Heart left ventricle (tissue), 16 donors: ENCODE data around the gene ATP6V0E2. TPM values are rescaled to one million over a fixed set of nuclear protein-coding genes. Genes with fewer than 3 reads are reported as not detected.

Experiments
- ATAC-seq, 4 donors: fragments of 200-7000 bp; cut with Tn5 transposase; one replicate each; pipeline ENCODE4 v1.9.1; 2020 to 2022; ENCODE audit warnings: moderate library complexity in 4 of 4, mild to moderate bottlenecking in 3 of 4, moderate number of reproducible peaks in 1 of 4
- DNase-seq, 5 donors: peaks; one replicate each; pipeline ENCODE4 v3.0.0-alpha.2; 2020
- H3K27ac ChIP-seq, 12 donors: fragments of 200-600 bp; sonication (generic) in 4 of 12; one replicate each; pipeline versions ENCODE4 v1.5.0 to v1.8.0; 2016 to 2022; ENCODE audit warnings: mild to moderate bottlenecking in 2 of 12
- H3K27me3 ChIP-seq, 9 donors: fragments of 200-600 bp; sonication (generic) in 2 of 9; one replicate each; pipeline versions ENCODE4 v1.5.1 to v1.8.0; 2016 to 2022; ENCODE audit warnings: mild to moderate bottlenecking in 3 of 9
- H3K36me3 ChIP-seq, 9 donors: fragments of 200-600 bp; sonication (generic) in 2 of 9; one replicate each; pipeline versions ENCODE4 v1.5.0 to v1.8.0; 2018 to 2022; ENCODE audit warnings: mild to moderate bottlenecking in 2 of 9
- H3K4me1 ChIP-seq, 12 donors: fragments of 200-600 bp; sonication (generic) in 4 of 12; one replicate each; pipeline versions ENCODE4 v1.5.0 to v1.8.0; 2016 to 2022; ENCODE audit warnings: mild to moderate bottlenecking in 3 of 12
- H3K4me3 ChIP-seq, 12 donors: fragments of 200-600 bp; sonication (generic) in 4 of 12; one replicate each; pipeline versions ENCODE4 v1.5.0 to v1.8.0; 2017 to 2022; ENCODE audit warnings: mild to moderate bottlenecking in 9 of 12, moderate library complexity in 4 of 12
- H3K9me3 ChIP-seq, 12 donors: fragments of 200-600 bp; sonication (generic) in 4 of 12; one replicate each; pipeline versions ENCODE4 v1.5.0 to v1.8.0; 2016 to 2022; ENCODE audit warnings: mild to moderate bottlenecking in 1 of 12
- POLR2A ChIP-seq, 2 donors: fragments of 450-650 bp; IDR thresholded peaks; one replicate each; pipeline ENCODE4 v1.6.1; 2017; ENCODE audit warnings: antibody characterized with exemption in 2 of 2, mild to moderate bottlenecking in 2 of 2, moderate library complexity in 2 of 2
- WGBS, 4 donors: extraction: QIAGEN DNeasy Blood & Tissue Kit in 2 of 4; methylation state at CpG; one replicate each; pipeline versions ENCODE4 v1.1.5 to v1.1.7; 2013 to 2018; 5-methylcytosine and 5-hydroxymethylcytosine counted together
- intact Hi-C, 10 donors: fragments of 100-400 bp; cut with DNase I; formaldehyde crosslinking; loops; one replicate each; pipeline versions ENCODE4 v1.11.1 to v1.14.2; 2022
- polyA plus RNA-seq, 2 donors: library from polyadenylated mRNA; stranded (reverse); fragments of 200-250 nt; gene quantifications; one replicate each; pipeline ENCODE4 v1.2.3, GENCODE V29; 2013
- total RNA-seq, 9 donors: library from RNA; depleted of rRNA in 2 of 9; stranded (reverse); fragments of >200 nt in 2 of 9; fragmentation: NEBNext Ultra II Directional in 3 of 9; extraction: Animal tissue kit (Norgen Biotek cat#: 25700) in 3 of 9; gene quantifications; one replicate each; pipeline versions ENCODE4 v1.1.0 to v1.2.4, GENCODE V29; 2016 to 2023
- TF ChIP-seq, protein P1 (sequence below), 12 donors: fragments of 200-600 bp; sonication (generic) in 4 of 12; IDR thresholded peaks; one replicate each; pipeline versions ENCODE4 v1.5.0 to v1.8.0; 2018 to 2022; ENCODE audit warnings: antibody characterized with exemption in 12 of 12, mild to moderate bottlenecking in 5 of 12
- donor health status: ischemic (EF 13 %, LVEDD 7.1; RV severe dilation, severe dysfunction).
- donor health status: healthy with polysubstance abuse.
- donor health status: DM: no; HTN: yes; CAD: no.
- donor health status: DM: no; HTN: no; CAD: no.
- donor health status: ischemic (EF 25% LVEDD 6.9; RV normal size, moderate dysfunction).
- donor health status: ischemic (EF 25% LVEDD 5.7; RV mildly dilated, moderate dysfunction).
- donor health status: healthy.
- donor health status: DM: yes; HTN: yes; CAD: no.
- donor health status: ischemic (EF 35%, LVEDD 5.7; RV mildly dilated, moderate dysfunction).
- donor health status: nonischemic (EF 11% LVEDD 7.7; RV severe dilation, severe dysfunction).
- donor health status: DM: yes; HTN: yes; CAD: no.
- donor health status: PGD.
- donor health status: ischemic (EF 29% LVEDD 5.4; RV normal size, mild dysfunction).
- donor health status: nonischemic (EF 23%, LVEDD 6.1; RV moderate dilation, normal function).

Gene ATP6V0E2
- total and polyA plus RNA-seq, 11 donors, result 39.0 to 137 (median 92.2) TPM

DNA sequence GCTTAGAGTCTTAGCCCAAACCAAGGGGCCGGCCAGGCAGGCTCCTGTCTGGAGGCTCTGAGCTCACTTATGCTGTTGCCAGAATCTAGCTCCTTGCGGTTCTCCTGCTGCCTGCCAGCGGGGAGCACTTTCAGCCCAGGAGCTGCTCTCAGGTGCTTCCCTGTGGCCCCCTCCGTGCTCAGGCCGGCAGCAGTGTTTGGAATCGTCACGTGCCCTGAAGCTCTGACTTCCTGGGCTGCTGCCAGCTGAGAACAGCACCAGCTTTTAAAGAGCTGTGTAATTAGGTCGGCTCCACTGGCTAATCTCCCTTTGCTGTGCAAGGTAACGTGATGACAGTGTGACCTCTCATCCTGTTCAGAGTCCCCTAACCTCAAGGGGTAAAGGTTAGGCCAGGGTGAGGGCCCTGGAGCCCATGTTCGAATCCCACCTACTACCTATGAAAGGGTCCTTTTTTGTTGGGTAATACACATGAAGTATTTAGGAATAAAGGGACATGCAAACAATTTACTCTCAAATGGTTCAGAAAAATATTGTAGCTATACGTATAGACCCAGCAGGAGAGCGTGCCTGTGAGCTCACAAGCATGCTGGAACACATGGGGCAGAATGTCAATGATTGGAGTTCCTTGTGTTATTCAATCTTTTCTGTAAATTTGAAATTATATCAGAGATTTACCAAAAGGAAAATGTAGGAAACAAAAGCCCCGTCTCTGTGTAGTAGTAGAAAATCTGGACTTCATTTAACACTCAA, 19.0 kb upstream of the ATP6V0E2 start:
- peak; percentile 78 to 90 (median 84) for ATAC-seq

DNA sequence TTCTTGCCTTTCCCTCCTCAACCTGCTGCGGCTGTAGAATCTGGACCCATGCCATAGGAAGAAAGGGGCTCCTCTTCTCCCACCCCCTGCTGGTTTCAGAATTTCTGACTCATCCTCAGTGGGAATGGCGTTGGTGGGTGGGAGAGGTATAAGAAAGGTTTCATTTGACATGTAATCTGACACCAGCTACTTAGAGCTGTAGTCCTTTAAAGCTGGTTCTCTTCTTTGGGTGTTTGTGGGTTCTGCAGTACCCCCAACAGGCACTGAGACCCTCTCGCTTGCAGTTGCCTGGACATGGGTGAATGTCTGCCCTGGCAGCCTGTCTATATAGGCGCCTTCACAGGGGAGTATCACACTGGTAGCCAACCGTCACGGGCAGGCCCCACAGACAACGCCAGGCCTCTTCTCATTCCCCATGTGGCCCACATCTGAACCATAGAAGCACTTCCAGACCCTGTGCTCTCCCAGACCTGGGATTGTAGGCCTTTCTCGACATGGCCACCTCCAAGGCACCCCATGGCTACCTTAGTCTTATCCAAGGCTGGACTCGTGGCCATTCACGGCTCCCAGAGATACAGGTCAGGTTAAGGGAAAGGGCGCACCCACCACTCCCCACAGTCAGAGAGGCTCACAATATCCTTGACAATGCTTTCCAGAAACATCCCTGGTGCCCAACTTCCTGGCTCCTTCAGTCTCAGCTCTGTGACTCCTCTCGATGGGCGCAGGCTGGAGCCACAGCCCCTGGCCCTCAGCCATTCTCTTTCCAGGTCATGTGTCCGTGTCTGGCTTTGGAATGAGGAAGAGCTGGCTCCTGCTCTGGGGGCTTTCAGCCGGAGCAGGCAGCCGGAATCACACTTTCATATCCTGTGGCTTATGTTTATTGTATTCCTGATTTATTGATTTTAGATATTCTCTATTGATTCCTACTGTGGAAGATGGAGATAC, 18.1 kb upstream of the ATP6V0E2 start:
- no peaks in the 10 kb centered on the region for H3K9me3 ChIP-seq
- no peaks in the 10 kb centered on the region for H3K27me3 ChIP-seq
- peaks cover 0 to 38% (median 22%) of the 10 kb centered on the region in 9 donors for H3K36me3 ChIP-seq
- H3K4me1 ChIP-seq, result peaks cover 0 to 21% (median 7%) of the 10 kb centered on the region in 12 donors
- DNase-seq, result no peak
- no peak overlapping the region for H3K4me3 ChIP-seq
- WGBS, 4 donors, result 65 to 70% (median 69%) methylated on average over 16 of the region's 16 CpGs
- peak overlapping the region in 6 of 12 donors; percentile 26 to 65 (median 48) for H3K27ac ChIP-seq
- intact Hi-C loops, result no loop called here
- peak in 3 of 4 donors; percentile 6 to 55 (median 51) for ATAC-seq
- TF ChIP-seq, protein P1, sequence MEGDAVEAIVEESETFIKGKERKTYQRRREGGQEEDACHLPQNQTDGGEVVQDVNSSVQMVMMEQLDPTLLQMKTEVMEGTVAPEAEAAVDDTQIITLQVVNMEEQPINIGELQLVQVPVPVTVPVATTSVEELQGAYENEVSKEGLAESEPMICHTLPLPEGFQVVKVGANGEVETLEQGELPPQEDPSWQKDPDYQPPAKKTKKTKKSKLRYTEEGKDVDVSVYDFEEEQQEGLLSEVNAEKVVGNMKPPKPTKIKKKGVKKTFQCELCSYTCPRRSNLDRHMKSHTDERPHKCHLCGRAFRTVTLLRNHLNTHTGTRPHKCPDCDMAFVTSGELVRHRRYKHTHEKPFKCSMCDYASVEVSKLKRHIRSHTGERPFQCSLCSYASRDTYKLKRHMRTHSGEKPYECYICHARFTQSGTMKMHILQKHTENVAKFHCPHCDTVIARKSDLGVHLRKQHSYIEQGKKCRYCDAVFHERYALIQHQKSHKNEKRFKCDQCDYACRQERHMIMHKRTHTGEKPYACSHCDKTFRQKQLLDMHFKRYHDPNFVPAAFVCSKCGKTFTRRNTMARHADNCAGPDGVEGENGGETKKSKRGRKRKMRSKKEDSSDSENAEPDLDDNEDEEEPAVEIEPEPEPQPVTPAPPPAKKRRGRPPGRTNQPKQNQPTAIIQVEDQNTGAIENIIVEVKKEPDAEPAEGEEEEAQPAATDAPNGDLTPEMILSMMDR (IDR thresholded peaks at IDR 0.05), result no peak
- TF ChIP-seq POLR2A (IDR thresholded peaks at IDR 0.05), result no peak

More for the DNA sequence above, 19.0 kb upstream of the ATP6V0E2 start:
- H3K4me1 ChIP-seq, result peaks cover 0 to 21% (median 7%) of the 10 kb centered on the region in 12 donors
- intact Hi-C loops, result no loop called here
- TF ChIP-seq, protein P1 (IDR thresholded peaks at IDR 0.05), result no peak
- TF ChIP-seq POLR2A (IDR thresholded peaks at IDR 0.05), result no peak
- DNase-seq, result peak in 4 of 5 donors; percentile 71 to 89 (median 76)
- H3K9me3 ChIP-seq, result no peaks in the 10 kb centered on the region
- WGBS, 4 donors, result 36 to 56% (median 46%) methylated on average over 8 to 13 of the region's 13 CpGs
- peaks cover 0 to 38% (median 17%) of the 10 kb centered on the region in 9 donors for H3K36me3 ChIP-seq
- peak overlapping the region in 9 of 12 donors; percentile 21 to 65 (median 39) for H3K27ac ChIP-seq
- no peaks in the 10 kb centered on the region for H3K27me3 ChIP-seq
- no peak overlapping the region for H3K4me3 ChIP-seq

DNA sequence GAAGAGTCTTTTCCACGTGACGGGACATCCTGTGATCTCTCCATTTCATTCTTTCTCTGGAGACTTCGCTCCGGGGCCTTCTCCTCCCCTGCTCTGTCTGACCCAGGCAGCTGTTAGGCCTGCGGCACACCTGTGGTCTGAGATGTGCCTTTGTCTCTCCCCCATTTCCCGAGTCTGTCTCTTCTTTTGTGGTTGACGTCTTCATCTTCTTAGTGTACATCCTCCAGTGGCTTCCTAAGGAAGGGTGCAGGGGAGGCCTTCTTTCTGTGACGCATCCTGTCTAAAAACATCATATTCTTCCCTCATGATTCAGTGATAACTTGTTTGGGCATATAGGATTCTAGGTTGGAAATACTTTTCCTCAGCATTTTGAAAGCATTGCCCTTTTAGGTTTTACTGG, 17.2 kb upstream of the ATP6V0E2 start:
- no peak overlapping the region for H3K27ac ChIP-seq
- DNase-seq (no peak), ATAC-seq (no peak)
- H3K36me3 ChIP-seq, result peaks cover 0 to 46% (median 32%) of the 10 kb centered on the region in 9 donors
- H3K27me3 ChIP-seq, result no peaks in the 10 kb centered on the region
- intact Hi-C loops, result no loop called here
- TF ChIP-seq POLR2A (IDR thresholded peaks at IDR 0.05), result no peak
- TF ChIP-seq, protein P1 (IDR thresholded peaks at IDR 0.05), result no peak
- H3K4me1 ChIP-seq, result peaks cover 0 to 21% (median 7%) of the 10 kb centered on the region in 12 donors
- H3K4me3 ChIP-seq, result no peak overlapping the region
- 72 to 86% (median 75%) methylated on average over 8 of the region's 8 CpGs for WGBS, 4 donors
- H3K9me3 ChIP-seq, result no peaks in the 10 kb centered on the region

DNA sequence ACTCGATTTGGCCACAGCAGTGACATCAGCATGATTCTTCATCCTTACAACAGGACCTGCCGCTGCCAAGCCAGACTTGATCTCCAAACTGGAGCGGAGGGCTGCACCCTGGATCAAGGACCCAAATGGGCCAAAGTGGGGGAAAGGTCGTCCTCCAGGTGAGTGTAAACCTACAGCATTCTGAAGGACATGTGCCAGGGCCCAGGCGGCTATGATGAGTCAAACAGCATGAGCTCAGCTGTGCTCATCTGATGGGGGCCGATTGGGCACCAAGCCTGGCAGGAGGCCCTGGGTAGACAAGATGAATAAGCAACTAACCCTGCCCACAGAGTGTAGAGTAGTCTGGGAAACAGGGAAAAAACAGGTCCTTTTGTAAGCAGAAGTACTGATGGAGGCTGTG, 14.4 kb upstream of the ATP6V0E2 start:
- WGBS, 4 donors, result 77 to 94% (median 92%) methylated on average over 6 of the region's 6 CpGs
- TF ChIP-seq, protein P1 (IDR thresholded peaks at IDR 0.05), result no peak
- no peak for TF ChIP-seq POLR2A (IDR thresholded peaks at IDR 0.05)
- H3K27me3 ChIP-seq, result no peaks in the 10 kb centered on the region
- peaks cover 0 to 20% (median 7%) of the 10 kb centered on the region in 12 donors for H3K4me1 ChIP-seq
- H3K4me3 ChIP-seq, result no peak overlapping the region
- no peak for ATAC-seq
- no peak for DNase-seq
- H3K36me3 ChIP-seq, result peaks cover 0 to 60% (median 48%) of the 10 kb centered on the region in 9 donors
- H3K27ac ChIP-seq, result no peak overlapping the region
- H3K9me3 ChIP-seq, result no peaks in the 10 kb centered on the region
- intact Hi-C loops, result no loop called here
